GM12891 (cell line): ENCODE data around the gene OR2D2.

Experiments
- PAX5 ChIP-seq: IDR thresholded peaks from 2 replicates; pipeline ENCODE4 v1.6.1; 2011; ENCODE audit warnings: low read length, moderate library complexity, mild to moderate bottlenecking; ENCODE audit not compliant: insufficient read depth, severe bottlenecking
- POLR2A ChIP-seq: IDR thresholded peaks from 2 replicates; pipeline ENCODE4 v1.6.1; 2011; ENCODE audit warnings: low read depth, low read length, control low read depth
- POLR2AphosphoS5 ChIP-seq: IDR thresholded peaks from 2 replicates; pipeline ENCODE4 v1.6.1; 2011; ENCODE audit warnings: low read depth, low read length, control low read depth
- POU2F2 ChIP-seq: IDR thresholded peaks from 2 replicates; pipeline ENCODE4 v1.6.1; 2011; ENCODE audit warnings: low read depth, mild to moderate bottlenecking, control low read depth, low read length, moderate library complexity
- SPI1 ChIP-seq: IDR thresholded peaks from 2 replicates; pipeline ENCODE4 v1.6.1; 2011; ENCODE audit warnings: low read depth, low read length, control low read depth
- TAF1 ChIP-seq: IDR thresholded peaks from 2 replicates; pipeline ENCODE4 v1.6.1; 2011; ENCODE audit warnings: low read depth, low read length, control low read depth

DNA sequence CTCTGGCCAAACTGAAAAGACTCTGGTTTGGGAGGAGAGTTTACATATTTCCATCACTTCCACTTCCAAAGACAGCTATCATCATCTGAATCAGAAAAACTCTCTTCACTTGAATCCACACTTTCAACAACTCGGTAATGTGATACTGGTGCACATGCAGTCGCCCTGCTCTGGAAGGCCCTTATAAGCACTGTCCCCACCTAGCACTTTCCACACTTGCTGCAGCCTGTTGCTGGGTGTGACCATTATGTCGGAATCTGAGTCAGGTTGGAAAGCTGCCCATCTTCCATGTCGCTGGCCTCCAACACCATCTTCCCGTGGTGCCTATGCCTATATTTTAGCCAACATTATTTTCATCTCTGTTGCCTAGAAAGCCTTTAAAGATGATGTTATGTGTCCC is 47.9 kb downstream of the OR2D2 start:
- TF ChIP-seq POLR2A (no peak), POLR2AphosphoS5 (no peak), TAF1 (no peak), SPI1 (no peak), POU2F2 (no peak), PAX5 (no peak)
